ENCODE results near the gene TMEM72.

DNA sequence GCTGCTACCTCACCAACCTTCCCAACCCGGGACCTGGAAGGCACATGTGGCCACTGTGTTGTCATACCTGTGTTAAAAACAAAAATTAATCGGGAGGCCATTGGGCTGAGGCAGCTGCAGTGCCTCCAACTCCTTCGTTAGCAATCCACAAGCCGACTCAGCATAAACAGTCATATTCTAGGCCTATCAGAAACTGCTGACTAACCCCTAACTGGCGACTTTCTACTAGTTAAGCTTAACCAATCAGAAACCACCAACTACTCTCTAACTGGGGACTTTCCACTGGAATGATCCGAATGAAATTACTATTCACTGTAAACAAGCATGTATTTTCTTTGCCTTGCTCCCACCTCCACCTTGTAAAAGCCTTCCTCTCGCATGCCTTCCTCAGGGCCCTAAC, 14.1 kb upstream of the TMEM72 start:
- TF ChIP-seq GATA2 (IDR thresholded peaks at IDR 0.05; ENCODE audit: low read depth, low read length) (no peak), GATA3 (IDR thresholded peaks at IDR 0.05; ENCODE audit: low read depth, low read length) (no peak)

All from SH-SY5Y (cell line).